Activated CD4-positive, alpha-beta T cell treated with anti-CD3 and anti-CD28 coated beads for 4 hours (primary cell): ENCODE results near the gene UBXN4.
A peak's percentile ranks its signal among the peaks of the same experiment; 100 is the strongest.

Experiments
- DNase-seq, 2 donors: peaks; one replicate each; pipeline ENCODE4 v3.0.0-alpha.2; 2020

The UBXN4 gene

DNA sequence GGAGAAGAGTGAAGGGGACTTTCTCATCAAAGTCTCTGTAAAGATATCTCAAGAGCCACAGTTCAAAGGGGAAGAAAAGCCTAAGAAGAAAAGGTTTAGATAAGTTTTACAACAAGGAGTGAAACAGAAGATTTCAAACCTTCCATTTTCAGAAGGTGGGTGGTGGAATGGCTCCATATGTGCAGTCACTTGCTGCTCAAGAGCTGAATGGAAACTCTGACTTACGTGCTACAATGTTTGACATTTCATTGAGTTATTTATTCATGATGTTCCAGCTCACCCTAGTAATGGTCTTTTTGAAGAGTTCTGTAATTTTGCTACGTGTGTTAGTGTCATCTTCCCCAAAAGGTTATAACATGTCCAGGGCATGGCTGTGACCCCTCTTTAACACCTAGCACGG is 73.6 kb downstream of the UBXN4 start:
- no peak for DNase-seq

- no peak for DNase-seq
Observed at GRCh38 chr2:135817466-135817865, 75.8 kb downstream of the UBXN4 start.

DNA sequence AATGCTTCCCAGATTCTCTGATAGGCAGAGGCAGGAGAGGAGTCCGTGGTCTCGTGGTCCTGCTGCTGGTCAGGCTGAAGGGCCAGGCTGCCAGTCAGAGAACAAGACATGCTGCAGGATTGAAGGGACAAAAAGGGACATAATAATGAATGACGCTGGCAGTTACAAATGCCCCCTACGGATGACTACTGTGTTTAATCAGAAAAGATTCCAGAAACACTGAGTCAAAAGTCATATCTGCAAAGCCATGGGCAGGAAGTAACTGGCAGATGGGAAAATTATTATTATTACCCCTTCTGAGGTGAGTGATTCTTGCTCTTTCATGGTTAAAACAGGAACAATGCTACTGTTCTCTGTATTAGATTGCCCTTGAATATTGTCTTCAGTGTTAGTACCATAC is 76.3 kb downstream of the UBXN4 start:
- no peak for DNase-seq

- DNase-seq = peak in 1 of 2 donors; percentile 17
Observed at GRCh38 chr2:135818937-135819610, 77.4 kb downstream of the UBXN4 start.

GRCh38 chr2:135820003-135820618 is 78.5 kb downstream of the UBXN4 start:
- peak; percentile 66 to 75 for DNase-seq

- no peak for DNase-seq
Observed at GRCh38 chr2:135821190-135821589, 79.5 kb downstream of the UBXN4 start.

- no peak for DNase-seq
Observed at GRCh38 chr2:135822855-135823254, 81.2 kb downstream of the UBXN4 start.

GRCh38 chr2:135825131-135825530 is 83.5 kb downstream of the UBXN4 start:
- no peak for DNase-seq

DNA sequence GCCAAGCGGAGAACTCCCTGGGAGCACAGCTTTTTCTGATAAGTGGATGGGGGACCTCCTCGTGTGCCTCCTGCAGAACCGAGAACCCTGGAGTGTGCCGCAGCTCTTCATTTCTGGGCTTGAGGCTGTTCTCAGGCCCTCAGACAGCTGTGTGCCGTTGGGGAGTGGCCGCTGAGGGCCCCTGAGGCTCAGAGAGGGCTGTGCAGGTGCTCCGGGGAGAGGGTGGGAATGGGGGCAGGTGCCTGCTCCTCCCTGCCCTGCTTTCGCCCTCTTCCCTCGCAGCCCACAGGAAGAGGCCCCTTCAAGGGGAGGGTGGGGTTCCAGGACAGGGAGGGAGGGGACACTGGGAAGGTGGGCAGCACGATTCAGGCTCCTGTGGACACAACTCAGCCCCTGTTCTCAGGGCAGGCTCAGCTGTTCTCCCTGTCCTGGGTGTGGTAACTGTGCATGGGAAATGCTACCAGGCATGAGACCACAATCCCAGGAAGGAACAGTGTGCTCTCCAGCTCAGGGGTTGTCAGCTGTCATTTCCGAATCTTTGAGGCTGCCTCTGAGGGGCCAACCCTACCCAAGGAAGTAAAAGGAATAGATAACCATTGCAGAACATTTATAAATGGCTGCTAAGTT is 84.0 kb downstream of the UBXN4 start:
- no peak for DNase-seq

DNA sequence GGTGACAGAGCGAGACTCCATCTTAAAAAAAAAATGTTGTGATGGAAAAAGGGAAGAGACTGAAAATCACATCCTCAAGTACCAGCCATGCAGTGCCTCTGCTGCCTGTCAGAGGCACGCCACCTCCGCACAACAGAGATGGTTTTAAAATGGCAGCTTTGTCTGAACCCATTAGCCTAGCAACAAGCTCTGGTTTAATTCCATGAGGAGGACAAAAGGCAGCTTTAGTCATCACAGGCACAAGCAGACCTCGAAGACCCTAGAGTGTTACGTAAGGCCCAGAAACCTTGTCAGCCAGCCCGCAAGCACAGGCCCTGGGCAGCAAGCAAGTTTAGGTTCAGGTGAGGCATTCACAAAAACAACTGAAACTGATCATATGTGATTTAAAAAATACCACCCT is 84.9 kb downstream of the UBXN4 start:
- no peak for DNase-seq

- DNase-seq = no peak
Observed at GRCh38 chr2:135829378-135830135, 87.9 kb downstream of the UBXN4 start.

- DNase-seq = no peak
Observed at GRCh38 chr2:135831180-135831812, 89.6 kb downstream of the UBXN4 start.

- DNase-seq = no peak
Observed at GRCh38 chr2:135832891-135833290, 91.2 kb downstream of the UBXN4 start.
